ENCODE results near the gene ZC3H7B.

- TF ChIP-seq POLR2A (IDR thresholded peaks at IDR 0.05): no peak
- no peak for TF ChIP-seq CTCF (IDR thresholded peaks at IDR 0.05)
Observed at GRCh38 chr22:41284465-41284864, 16.9 kb upstream of the ZC3H7B start.

Data from prostate gland (tissue), 2 donors.